Measurements from ENCODE around the gene PRKCE.

Gene PRKCE

GRCh38 chr2:45750001-45750400, 98.5 kb downstream of the PRKCE start:
- no peak for DNase-seq (ENCODE audit: low read depth in 2 of 3, low spot score in 2 of 3)

DNA sequence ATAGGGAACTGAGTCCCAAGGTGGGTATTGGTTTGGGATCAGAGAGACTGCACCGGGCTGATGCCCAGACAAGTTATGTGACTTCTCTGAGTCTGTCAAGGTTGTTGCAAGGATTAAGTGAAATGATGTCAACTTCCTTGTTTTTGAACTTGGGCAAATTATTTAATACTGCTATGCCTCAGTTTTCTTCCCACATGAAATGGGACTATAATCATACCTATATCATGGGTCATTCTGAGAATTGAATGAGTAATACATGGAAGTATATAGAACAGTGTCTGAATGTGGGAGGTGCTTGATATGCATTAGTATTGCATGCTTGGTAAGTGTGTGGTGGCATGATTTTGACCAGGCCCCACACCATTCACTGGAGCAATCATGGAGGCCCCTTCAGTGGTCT, 99.0 kb downstream of the PRKCE start:
- no peak for DNase-seq (ENCODE audit: low read depth in 2 of 3, low spot score in 2 of 3)

- DNase-seq (ENCODE audit: low read depth in 2 of 3, low spot score in 2 of 3) = no peak
These were observed 101.9 kb downstream of the PRKCE start for GRCh38 chr2:45753381-45753780.

DNA sequence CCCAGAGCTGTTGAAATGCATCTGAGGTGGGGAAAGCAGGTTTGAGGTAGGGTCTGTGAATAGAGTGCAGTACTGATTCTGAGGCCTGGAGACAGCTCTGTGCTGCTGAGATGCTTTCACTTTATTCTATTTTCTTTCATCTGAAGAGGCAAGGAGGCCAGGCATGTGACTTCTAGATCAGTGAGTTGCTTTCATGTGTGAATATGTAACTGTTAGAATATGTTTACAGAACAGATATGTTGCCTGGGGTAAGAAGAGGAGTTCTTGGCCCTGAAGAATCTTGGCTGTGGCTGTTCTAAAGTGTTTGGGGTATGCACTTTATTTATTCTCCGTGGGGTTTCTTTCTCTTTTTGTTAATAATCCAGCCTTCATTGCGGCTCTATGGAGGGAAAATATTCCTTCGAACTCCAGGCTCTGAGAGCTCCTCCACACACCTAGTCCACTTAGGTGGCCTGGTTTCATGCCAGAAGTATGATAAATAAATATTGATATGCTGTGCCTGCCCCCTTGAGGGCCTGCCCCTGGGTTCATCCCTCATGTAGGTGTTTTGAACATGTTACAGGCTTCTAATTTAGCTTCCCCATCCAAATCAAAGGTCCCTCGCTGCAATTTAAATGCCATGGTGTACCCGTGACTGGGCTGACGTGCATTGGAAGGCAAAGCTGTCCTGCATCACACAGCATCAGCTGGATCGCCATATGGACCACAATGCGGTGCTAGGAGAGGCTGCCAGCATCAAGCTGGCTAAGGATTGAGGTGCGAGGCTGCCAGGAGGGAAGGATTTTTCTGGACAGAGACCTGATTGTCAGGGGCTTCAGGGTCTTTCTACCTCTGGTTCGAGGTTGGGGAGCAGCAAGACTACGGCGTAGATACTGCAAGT, 102.9 kb downstream of the PRKCE start:
- DNase-seq (ENCODE audit: low read depth in 2 of 3, low spot score in 2 of 3) = no peak

DNA sequence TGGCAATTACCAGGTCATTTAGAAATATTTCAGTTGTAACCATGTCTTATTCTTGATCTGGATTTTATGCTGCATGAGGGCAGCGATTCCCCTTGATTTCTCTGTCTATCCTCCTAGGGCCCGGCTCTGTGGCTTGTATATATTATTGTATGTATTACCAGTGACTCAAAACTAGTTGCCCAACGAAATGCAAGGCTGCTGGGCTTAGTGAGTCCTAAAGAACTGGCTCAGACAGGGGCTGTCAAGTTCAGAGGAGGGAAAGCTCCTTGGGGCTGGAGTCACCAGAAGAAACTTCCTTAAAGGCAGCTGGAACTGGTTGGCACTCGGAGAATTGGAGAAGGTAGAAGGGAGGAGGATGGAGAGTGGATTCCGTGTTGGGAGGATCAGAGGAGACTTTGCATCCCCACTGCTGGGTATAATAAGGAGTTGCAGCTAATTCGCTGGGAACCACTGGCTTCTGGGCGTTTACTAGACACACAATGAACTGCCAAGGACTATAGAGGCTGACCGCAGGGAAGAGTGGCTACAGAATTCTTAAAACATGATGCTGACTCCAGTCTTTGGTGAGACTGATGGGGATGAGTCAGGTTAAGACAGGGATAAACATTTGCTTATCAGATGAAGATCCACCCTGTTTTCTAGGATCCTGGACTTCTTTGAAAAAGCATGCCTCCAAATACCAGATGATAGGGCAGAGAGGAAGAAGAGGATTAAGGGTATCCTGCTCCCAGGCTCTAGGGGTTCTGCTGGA, 104.3 kb downstream of the PRKCE start:
- no peak for DNase-seq (ENCODE audit: low read depth in 2 of 3, low spot score in 2 of 3)

DNA sequence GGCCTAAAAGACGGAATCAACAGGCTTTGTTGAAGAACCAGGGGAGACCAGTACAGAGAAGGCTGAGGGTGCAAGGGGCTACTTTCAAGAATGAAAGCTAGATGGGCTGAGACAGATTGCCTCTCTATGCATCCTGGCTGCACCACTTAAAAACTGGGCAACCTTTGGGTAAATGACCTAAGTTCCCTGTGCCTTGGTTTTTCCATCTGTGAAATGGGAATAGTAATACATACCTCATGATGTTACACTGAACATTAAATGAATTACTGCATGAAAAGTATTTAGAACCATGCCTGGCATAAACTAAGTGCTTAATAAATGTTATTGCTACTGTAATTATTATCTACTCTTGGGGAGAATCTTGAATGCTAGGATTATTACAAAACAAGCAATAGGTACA, 106.5 kb downstream of the PRKCE start:
- no peak for DNase-seq (ENCODE audit: low read depth in 2 of 3, low spot score in 2 of 3)

DNA sequence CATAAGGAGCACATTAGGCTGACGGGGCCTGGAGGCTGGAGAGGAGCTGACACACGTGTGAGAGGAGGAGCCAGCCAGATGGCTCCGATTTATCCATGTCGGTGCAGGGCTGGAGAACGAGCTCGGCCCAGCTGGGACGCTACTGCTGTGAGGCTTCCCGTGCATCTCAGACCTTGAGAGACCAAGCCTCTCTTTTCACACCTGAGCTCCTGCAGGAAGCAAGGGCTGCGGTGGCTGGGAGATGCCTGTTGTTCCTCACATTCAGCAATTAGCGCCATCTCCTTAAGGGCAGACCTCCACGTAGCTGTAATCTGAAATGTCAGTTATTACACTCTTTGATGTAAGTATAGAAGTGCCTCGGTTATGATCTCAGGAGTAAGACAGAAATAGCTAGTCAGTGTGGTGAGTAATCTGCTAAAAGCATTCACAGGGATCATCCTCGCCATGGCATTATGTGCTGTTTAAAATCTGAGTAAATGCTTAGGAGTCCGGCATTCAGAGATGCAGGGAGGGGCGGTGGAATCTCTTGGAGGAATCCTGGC, 107.9 kb downstream of the PRKCE start:
- DNase-seq (ENCODE audit: low read depth in 2 of 3, low spot score in 2 of 3) = no peak

GRCh38 chr2:45761635-45762034, 110.2 kb downstream of the PRKCE start:
- DNase-seq (ENCODE audit: low read depth in 2 of 3, low spot score in 2 of 3) = no peak

DNA sequence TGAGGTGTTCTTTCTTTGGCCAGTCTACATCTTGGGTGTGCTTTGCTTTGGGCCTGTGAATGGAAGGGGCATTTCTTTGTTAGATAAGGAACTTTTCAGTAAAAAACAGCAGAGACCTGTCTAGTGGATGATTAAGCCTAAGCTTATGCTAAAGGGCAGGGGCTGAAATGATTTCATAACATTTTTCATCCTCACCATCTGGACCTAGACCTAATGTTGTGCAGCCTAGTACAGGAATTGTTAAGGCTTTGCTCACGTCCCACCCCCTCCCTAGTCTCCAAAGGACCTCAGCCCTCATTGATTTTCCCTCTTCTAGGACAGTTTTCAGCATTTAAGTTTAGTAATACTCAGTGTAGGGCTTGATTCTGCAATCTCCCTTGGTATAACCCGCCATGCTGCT, 111.8 kb downstream of the PRKCE start:
- no peak for DNase-seq (ENCODE audit: low read depth in 2 of 3, low spot score in 2 of 3)

DNA sequence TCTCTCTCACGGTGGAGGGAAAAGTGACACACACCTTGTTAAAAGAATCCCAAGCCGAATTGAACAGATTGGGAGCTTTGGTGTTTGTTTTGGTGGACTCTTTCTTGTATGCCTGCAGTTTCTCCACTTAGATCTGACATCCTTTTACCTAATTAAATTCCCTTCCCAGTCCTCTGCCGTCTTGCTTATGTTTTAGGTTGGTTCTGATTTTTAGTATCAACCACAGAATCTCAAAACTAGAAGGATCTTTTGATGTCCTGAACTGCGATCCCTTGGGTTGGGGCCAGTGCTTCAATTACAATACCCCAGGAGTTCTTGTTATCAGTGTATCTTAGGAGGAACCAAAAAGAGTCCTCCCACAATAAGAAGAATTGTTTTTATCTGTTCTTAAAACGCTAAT, 112.3 kb downstream of the PRKCE start:
- DNase-seq (ENCODE audit: low read depth in 2 of 3, low spot score in 2 of 3) = no peak

- DNase-seq (ENCODE audit: low read depth in 2 of 3, low spot score in 2 of 3) = no peak
These were observed 113.7 kb downstream of the PRKCE start for GRCh38 chr2:45765007-45765727.

DNA sequence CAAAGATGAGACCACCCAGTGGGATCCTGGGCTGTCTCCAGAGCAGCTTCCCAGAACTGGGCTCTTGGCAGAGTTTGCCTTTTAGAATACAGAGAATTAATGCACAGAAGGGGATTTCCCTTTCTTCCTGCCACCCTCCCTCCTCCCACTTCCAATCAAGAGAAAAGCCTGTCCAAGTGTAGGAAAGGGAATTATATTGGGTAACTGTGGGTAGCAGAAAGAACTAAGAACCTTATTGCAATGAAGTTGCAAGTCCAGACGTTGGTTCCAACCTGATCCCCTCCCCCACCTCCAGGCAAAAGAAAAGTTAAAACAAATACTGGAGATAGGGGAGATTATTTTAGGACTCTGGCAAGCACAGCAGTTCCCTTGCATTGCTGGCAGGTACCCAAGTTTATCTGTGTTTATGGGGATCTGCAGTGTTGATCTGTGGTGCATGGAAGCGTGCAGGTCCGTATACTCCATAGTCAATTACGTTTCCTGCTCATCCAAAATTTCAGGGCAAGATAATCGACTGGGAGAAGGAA, 114.3 kb downstream of the PRKCE start:
- no peak for DNase-seq (ENCODE audit: low read depth in 2 of 3, low spot score in 2 of 3)

DNA sequence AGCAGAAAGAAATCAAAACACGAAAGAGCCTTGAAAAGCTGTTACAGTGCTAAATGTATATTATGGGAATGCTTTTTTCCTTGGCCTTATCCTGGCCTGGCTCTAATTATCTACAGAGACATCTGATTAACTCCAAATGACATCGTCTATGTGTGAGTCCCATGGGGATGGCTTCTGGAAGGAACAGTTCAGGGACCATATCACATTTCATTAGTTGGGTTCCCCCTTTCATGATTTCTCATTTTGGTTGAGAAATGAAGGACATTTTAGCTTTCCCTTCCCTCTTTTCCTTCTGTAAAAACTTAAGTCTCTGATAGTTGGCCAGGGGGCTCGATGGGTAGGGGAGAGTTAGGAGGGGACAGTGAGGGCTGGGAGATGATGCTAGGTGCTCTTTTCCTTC, 116.7 kb downstream of the PRKCE start:
- DNase-seq (ENCODE audit: low read depth in 2 of 3, low spot score in 2 of 3) = no peak

- no peak for DNase-seq (ENCODE audit: low read depth in 2 of 3, low spot score in 2 of 3)
These were observed 117.6 kb downstream of the PRKCE start for GRCh38 chr2:45769056-45769455.

- no peak for DNase-seq (ENCODE audit: low read depth in 2 of 3, low spot score in 2 of 3)
These were observed 118.5 kb downstream of the PRKCE start for GRCh38 chr2:45769854-45770576.

DNA sequence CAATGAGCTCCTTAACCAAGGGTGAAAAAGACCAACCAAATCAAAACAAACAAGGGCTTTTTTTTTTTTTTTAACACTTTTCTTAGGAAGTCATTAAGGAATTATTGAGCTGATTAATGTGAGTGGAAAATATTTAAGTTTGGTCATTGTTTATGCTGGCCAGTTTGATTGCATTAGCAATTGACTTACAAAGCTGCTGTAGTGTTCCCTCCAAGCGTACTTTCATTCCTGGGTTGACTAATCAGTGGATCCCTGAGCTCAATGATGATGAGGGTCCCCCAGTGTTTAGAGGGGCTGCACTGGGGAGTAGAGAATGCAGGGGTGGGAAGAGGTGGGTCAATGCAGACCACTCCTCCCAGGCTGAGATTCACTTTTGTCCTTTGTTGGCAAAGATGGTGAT, 119.3 kb downstream of the PRKCE start:
- no peak for DNase-seq (ENCODE audit: low read depth in 2 of 3, low spot score in 2 of 3)

DNA sequence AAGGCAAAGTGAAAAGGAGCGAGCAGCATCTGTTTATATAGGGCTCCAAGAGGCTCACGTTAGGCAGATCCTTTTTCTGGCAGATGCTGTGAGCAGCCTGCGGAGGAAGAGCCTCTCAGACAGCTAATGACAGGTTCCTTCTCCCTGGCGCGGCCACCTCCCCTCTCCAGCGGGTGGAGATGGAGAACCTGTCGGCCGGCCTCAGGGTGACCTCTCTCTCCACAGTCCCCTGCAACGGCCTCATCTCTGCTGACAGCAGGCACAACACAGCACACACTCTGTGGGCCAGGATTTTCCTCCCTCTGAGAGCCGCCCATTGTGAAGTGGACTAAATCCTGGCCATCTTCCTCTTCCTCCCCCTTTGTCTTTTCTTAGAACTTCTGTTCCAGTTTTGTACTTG, 119.8 kb downstream of the PRKCE start:
- no peak for DNase-seq (ENCODE audit: low read depth in 2 of 3, low spot score in 2 of 3)

- DNase-seq (ENCODE audit: low read depth in 2 of 3, low spot score in 2 of 3) = no peak
These were observed 120.6 kb downstream of the PRKCE start for GRCh38 chr2:45772038-45772437.

DNA sequence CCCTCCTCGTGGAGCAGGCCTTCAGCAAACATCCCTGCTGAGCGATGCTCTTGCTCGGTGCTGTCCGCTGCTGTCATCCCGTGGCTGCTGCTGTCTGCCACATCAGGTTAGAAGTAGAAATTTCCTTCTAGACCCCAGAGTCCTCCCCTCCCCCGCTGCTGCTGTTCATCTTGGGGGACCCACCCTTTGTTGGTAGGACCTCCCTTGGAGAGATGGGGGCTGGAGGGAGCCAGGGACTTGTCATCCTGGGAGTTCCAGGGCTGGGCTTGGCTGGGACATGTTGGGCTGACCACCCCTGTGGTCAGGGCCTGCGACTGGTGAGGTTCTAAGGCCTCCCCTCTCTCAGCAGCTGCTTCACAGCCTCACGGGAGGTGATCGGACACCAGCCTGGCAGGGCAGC, 122.4 kb downstream of the PRKCE start:
- DNase-seq (ENCODE audit: low read depth in 2 of 3, low spot score in 2 of 3) = no peak

DNA sequence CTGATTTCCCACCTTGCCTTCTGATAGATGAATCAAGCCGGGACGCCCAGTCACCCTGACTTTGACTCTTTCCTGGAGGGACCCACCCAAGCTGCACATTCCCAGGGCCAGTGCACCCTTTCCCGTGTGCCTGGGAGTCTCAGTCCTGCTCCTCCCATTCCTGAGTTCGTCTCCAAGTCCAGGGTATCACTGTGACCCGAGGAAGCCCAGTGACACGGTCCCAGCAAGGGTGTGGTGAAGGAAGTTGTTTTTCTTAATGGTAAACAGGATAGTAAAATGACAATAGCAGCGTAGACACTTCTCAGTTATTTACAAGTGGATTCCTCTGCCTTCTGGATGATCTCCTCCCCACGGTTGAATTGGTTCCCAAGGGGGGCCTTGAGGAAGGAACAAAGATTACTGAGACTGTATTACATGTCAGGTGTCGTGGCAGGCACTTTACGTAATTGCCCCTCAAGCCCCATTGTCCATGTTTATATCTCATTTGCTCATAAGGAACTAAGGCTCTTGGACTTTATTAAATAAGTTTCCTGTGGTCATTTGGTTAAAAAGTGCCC, 123.3 kb downstream of the PRKCE start:
- no peak for DNase-seq (ENCODE audit: low read depth in 2 of 3, low spot score in 2 of 3)
